GM10248 (cell line): ENCODE data around the gene KRTAP12-4.
"Not testable (repeated sequence)": the region's sequence is repeated elsewhere in the genome, so short reads cannot be mapped to it uniquely, and the experiment has no call there.

Experiments used
- CTCF ChIA-PET: fragments of 300-600 bp; sonication (Branson Sonifier 250); formaldehyde crosslinking; extraction: SDS; loops from one replicate; lab custom pipeline; 2021; ENCODE audit warnings: antibody characterized with exemption; lab: Yijun Ruan, JAX
- POLR2A ChIA-PET: fragments of 350-650 bp; sonication (Branson Sonifier 250); formaldehyde crosslinking; extraction: SDS; loops from one replicate; lab custom pipeline; 2020; ENCODE audit warnings: antibody characterized with exemption; lab: Yijun Ruan, JAX
- DNase-seq: peaks from one replicate; pipeline ENCODE4 v3.0.0; 2012; ENCODE audit errors: extremely low spot score
- TF ChIP-seq, protein P1 (sequence below): IDR thresholded peaks from 2 replicates; pipeline ENCODE4 v1.5.1; 2012; ENCODE audit warnings: mild to moderate bottlenecking, low read depth; ENCODE audit errors: extremely low read depth, missing control alignments, control extremely low read depth

KRTAP12-4 gene

DNA sequence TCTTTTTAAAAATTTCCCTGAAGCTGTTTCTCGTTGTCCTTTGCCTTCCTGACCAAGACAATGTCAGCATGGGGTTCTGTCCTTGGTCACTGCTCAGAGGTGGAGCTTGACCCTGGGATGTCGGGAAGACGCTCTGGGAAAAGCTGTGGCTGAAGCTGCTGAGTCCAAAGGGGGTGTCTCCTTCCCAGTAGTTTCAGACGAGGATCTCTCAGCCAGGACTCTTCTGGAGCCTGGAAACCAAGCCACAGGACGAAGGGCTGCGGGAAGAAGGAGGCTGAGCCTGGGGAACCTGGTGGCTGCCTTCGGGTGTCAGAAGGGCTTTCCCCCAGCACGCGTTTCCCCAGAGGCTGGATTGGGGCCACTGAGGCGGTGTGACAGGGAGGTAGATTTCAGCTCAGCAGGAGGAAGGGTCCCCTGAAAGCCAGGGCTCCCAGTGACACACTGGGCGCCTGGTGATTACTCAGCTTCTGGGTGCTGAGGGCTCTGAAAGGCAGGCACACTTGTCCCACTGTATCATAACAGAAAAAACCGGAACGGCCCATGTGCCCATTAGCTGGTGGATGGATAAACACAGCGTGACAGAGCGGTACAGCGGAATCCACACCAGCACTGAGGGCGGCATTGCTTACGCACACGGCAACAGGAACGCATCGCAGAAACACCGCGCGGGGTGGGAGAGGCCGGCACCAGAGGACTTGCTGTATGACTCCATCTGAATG, 32.5 kb upstream of the KRTAP12-4 start:
- DNase-seq = no peak
- CTCF ChIA-PET = interaction anchor here (1.4 kb wide), 1 partner anchor 23 kb away, joined by 4 read pairs; no protein-coding TSS in a partner anchor
- TF ChIP-seq, protein P1, sequence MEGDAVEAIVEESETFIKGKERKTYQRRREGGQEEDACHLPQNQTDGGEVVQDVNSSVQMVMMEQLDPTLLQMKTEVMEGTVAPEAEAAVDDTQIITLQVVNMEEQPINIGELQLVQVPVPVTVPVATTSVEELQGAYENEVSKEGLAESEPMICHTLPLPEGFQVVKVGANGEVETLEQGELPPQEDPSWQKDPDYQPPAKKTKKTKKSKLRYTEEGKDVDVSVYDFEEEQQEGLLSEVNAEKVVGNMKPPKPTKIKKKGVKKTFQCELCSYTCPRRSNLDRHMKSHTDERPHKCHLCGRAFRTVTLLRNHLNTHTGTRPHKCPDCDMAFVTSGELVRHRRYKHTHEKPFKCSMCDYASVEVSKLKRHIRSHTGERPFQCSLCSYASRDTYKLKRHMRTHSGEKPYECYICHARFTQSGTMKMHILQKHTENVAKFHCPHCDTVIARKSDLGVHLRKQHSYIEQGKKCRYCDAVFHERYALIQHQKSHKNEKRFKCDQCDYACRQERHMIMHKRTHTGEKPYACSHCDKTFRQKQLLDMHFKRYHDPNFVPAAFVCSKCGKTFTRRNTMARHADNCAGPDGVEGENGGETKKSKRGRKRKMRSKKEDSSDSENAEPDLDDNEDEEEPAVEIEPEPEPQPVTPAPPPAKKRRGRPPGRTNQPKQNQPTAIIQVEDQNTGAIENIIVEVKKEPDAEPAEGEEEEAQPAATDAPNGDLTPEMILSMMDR = no peak
- POLR2A ChIA-PET = no interaction called here

DNA sequence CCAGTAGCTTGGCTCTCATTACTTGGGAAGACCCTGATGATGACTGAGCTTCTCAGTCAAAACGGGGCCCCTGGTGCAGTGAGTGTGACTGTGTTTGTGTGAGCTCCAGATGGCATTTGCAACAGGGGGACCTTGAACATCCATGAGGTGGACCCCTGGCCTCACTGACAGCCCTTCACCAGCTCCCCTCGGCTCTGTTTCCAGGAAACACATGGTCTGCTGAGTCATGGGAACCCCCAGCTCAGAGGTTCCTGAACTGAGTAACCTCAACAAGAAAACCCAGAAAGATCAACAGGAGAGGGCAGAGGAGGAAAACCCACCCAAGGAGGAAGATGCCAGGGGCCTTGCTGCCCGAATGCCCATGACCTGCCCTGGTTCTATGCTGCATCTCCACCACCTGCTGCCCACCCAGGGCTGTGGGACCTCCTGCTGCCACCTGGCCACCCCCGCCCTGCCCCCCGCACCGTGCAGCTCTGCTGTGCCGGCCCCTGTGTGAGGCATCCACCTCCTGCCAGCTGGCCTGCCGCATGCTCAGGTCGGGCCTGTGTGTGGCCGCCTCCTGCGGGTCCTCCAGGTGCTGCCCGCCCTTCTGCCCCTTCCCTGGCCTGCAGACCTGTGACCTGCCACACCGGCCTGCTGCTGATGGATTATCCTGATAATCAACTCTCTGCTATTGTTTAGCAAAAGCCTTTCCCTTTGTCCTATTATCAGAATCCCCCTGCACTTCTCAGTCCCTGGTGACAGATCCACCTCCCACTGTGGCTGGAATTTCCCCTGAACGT, 31.7 kb upstream of the KRTAP12-4 start:
- TF ChIP-seq, protein P1 = no peak
- CTCF ChIA-PET = interaction anchor here (0.6 to 1.4 kb wide), 2 partner anchors 10 to 24 kb away, joined by 3 to 4 read pairs; no protein-coding TSS in a partner anchor

DNA sequence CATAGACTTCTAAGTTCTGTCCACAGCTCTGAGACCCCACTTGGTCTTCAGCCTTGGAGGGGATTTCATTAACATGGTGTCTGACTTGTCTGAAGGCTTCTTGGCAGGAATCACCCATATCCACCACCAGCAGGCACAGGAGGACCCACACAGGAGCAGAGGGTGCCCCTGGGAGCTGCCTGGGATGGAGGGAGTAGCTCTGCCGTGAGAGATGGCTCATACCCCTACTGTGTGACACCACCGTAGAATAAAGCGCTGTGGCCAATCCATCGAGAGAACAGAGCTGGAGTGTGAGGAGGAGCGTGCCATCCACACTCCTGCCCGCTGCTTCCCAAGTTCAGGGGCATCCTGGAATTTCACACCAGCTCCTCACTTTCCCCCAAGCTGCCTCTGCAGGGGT, 30.6 kb upstream of the KRTAP12-4 start:
- CTCF ChIA-PET, DNase-seq, POLR2A ChIA-PET: not testable (repeated sequence)

More for the DNA sequence above, 31.7 kb upstream of the KRTAP12-4 start:
- POLR2A ChIA-PET = no interaction called here
- no peak for DNase-seq

DNA sequence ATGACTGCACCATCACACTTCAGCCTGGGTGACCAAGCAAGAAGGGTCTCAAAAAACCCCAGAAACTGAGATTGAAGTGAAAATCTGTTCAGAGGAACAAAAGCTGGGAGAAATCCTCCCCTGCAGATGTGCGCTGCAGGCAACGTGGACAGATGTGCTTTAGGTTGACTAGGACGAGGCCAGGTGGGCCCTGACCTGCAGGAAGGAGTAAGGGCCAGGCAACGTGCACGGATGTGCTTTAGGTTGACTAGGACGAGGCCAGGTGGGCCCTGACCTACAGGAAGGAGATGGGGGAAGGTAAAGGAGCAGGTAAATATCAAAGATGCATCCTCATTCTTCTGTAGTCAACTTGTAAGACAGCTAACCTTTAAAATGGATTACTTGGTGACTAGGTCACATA, 30.0 kb upstream of the KRTAP12-4 start:
- ChIA-PET POLR2A (no interaction called here), CTCF (interaction anchor here (1.0 kb wide), 1 partner anchor 9 kb away, joined by 3 read pairs; no protein-coding TSS in a partner anchor)
- TF ChIP-seq, protein P1 = no peak
- no peak for DNase-seq

DNA sequence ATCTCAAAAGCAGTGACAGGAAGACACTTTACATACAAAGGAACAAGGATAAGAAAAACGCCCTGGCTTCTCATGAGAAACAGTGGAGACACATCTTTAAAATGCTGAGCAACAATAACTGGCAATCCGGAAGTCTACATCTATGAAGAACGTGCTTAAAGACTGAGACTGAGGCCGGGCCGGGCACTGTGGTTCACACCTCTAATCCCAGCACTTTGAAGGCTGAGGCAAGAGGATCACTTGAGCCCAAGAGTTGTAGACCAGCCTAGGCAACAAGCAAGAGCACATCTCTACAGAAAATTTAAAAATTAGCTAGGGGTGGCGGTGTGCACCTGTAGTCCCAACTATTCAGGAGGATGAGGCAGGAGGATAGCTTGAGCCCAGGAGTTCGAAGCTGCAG, 29.6 kb upstream of the KRTAP12-4 start:
- TF ChIP-seq, protein P1 = no peak
- POLR2A ChIA-PET = no interaction called here
- CTCF ChIA-PET = interaction anchor here (1.0 kb wide), 1 partner anchor 10 kb away, joined by 3 read pairs; no protein-coding TSS in a partner anchor
- no peak for DNase-seq

DNA sequence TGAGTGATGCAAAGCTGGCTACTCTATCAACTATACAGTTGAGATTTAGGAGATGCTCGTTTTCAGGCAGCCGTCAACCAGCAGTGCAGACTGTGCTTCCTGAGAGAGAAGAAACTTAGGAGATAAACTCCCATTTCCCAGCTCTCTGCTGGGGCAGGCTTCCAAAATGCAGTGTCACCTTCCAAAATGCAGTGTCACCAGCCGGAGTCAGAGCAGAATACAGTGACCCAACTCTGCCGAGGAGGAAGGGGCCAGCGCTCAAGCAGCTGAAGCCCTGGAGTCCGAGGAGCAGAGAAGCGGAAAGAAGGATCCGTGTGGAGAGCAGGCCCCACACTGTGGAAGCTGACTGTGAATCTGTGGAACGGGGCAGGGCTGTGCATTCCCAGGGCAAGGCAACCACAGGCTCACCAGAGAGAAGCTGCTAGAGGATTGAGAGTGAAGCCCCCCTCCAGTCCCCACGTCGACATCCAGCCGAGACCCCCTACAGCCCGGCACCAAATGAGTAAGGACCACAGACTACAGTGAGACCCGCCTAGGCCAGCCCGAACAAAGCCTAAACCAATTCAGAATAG, 28.2 kb upstream of the KRTAP12-4 start:
- no peak for DNase-seq
- TF ChIP-seq, protein P1 = no peak
- POLR2A ChIA-PET = no interaction called here
- CTCF ChIA-PET = interaction anchor here (1.1 kb wide), 1 partner anchor 71 kb away, joined by 3 read pairs; no protein-coding TSS in a partner anchor
